ENCODE results near the gene PRRC2B.

GRCh38 chr9:131448818-131449217, 54.9 kb downstream of the PRRC2B start:
- no peak for TF ChIP-seq CTCF (IDR thresholded peaks at IDR 0.05)
- TF ChIP-seq EP300 (IDR thresholded peaks at IDR 0.05), result no peak
- no peak for TF ChIP-seq POLR2AphosphoS5 (IDR thresholded peaks at IDR 0.05)
